Colonic mucosa (tissue), 4 donors: ENCODE data around the gene STK32A. TPM values are rescaled to one million over a fixed set of nuclear protein-coding genes. Genes with fewer than 3 reads are reported as not detected.

Experiments used
- DNase-seq: peaks from one replicate; pipeline ENCODE4 v3.0.0-alpha.2; 2020
- H3K27ac ChIP-seq: fragments of 200-600 bp; one replicate; pipeline ENCODE4 v1.8.0; 2021
- H3K27me3 ChIP-seq: fragments of 200-600 bp; one replicate; pipeline ENCODE4 v1.8.0; 2021
- H3K36me3 ChIP-seq: fragments of 200-600 bp; one replicate; pipeline ENCODE4 v1.8.0; 2021
- H3K4me1 ChIP-seq: fragments of 200-600 bp; one replicate; pipeline ENCODE4 v1.8.0; 2021; ENCODE audit warnings: mild to moderate bottlenecking
- H3K4me3 ChIP-seq: fragments of 200-600 bp; one replicate; pipeline ENCODE4 v1.8.0; 2021
- H3K9ac ChIP-seq, 2 donors: one replicate each; pipeline ENCODE4 v1.7.0; 2013; ENCODE audit warnings: control low read depth in 2 of 2, low read depth in 2 of 2, low read length in 2 of 2
- H3K9me3 ChIP-seq: fragments of 200-600 bp; one replicate; pipeline ENCODE4 v1.8.0; 2021
- intact Hi-C: fragments of 100-400 bp; cut with DNase I; formaldehyde crosslinking; loops from one replicate; pipeline ENCODE4 v1.14.1; 2022
- total RNA-seq, 2 donors: library from RNA; stranded (reverse); fragmentation: NEBNext Ultra II Directional in 1 of 2; extraction: Animal tissue kit (Norgen Biotek cat#: 25700) in 1 of 2; gene quantifications; one replicate each; pipeline ENCODE4 v1.2.1, GENCODE V29; 2021
- TF ChIP-seq, protein P1 (sequence below): fragments of 200-600 bp; IDR thresholded peaks from one replicate; pipeline ENCODE4 v1.8.0; 2022; ENCODE audit warnings: antibody characterized with exemption, mild to moderate bottlenecking
- donor health status: healthy.
- donor health status: DM: no; HTN: no; CAD: no.
- donor health status: DM: no; HTN: no; CAD: no.

STK32A gene
- total RNA-seq, 2 donors from 2014 or later: 0.10 to 0.77 TPM

DNA sequence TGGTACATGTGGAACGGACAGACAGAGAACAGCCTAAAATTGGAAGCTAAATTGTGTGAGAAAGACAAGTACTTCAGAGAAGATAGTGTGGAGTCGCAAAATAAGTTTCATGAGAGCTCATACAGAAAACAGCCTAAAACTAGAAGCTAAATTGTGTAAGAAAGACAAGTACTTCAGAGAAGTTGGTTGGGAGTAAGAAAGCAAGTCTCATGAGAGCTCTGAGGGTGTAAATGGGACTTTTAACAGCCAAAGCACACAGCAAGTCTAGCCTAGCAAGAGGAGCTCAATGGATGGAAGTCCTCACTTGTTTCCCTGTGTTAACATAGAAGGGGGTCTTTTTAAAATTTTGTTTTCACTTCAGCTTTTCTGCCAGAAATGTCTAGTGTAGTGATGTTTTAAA lies 93.1 kb downstream of the STK32A start:
- H3K36me3 ChIP-seq: no peaks in the 10 kb centered on the region
- TF ChIP-seq, protein P1, sequence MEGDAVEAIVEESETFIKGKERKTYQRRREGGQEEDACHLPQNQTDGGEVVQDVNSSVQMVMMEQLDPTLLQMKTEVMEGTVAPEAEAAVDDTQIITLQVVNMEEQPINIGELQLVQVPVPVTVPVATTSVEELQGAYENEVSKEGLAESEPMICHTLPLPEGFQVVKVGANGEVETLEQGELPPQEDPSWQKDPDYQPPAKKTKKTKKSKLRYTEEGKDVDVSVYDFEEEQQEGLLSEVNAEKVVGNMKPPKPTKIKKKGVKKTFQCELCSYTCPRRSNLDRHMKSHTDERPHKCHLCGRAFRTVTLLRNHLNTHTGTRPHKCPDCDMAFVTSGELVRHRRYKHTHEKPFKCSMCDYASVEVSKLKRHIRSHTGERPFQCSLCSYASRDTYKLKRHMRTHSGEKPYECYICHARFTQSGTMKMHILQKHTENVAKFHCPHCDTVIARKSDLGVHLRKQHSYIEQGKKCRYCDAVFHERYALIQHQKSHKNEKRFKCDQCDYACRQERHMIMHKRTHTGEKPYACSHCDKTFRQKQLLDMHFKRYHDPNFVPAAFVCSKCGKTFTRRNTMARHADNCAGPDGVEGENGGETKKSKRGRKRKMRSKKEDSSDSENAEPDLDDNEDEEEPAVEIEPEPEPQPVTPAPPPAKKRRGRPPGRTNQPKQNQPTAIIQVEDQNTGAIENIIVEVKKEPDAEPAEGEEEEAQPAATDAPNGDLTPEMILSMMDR: no peak
- no peak for DNase-seq
- intact Hi-C loops: no loop called here
- H3K27me3 ChIP-seq: no peaks in the 10 kb centered on the region
- H3K4me3 ChIP-seq: no peak overlapping the region
- H3K9me3 ChIP-seq: no peaks in the 10 kb centered on the region
- no peaks in the 10 kb centered on the region for H3K4me1 ChIP-seq
- no peak overlapping the region for H3K9ac ChIP-seq
- H3K27ac ChIP-seq: no peak overlapping the region

DNA sequence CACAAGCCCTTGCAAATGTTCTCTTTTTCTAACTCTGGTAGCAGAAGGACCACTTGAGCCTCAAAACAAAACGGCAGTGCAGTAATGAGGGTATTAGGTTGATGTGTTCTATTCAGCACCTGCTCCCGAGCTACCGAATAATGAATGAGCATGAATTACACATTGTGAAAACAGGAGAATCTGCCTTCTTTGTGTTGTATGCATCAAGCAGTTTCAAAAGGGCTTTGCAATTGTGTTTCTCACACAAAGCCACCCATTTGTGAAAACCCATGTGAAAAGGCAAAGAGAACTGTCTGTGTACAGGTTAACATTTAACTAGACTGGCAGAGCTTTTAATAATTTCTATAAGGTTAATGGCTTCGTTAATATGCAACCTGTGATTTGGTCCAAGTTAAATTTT lies 97.8 kb downstream of the STK32A start:
- no peak overlapping the region for H3K9ac ChIP-seq
- no peaks in the 10 kb centered on the region for H3K4me1 ChIP-seq
- H3K27ac ChIP-seq: no peak overlapping the region
- H3K27me3 ChIP-seq: no peaks in the 10 kb centered on the region
- no peak overlapping the region for H3K4me3 ChIP-seq
- intact Hi-C loops: no loop called here
- no peak for DNase-seq
- no peaks in the 10 kb centered on the region for H3K36me3 ChIP-seq
- TF ChIP-seq, protein P1: no peak
- H3K9me3 ChIP-seq: no peaks in the 10 kb centered on the region

DNA sequence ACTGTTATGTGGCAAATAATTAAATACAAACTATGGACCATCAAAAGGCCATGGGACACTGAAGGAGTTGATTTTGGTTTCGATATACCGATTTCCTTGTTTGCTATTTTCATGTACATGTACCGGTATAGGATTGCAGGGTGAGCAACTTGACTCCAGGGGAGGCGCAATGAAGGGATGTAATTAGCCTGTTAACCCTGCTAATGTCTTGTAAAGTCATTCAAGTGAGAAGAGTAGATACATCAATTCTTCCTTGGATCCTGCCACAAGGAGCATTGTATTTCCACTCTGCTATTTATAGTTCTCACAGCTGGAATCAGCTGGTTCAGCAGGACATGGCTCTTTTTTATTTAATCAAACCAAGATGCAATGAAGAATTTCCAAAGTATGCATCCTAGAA lies 102.0 kb downstream of the STK32A start:
- H3K27ac ChIP-seq: no peak overlapping the region
- TF ChIP-seq, protein P1: no peak
- DNase-seq: no peak
- H3K27me3 ChIP-seq: no peaks in the 10 kb centered on the region
- no peaks in the 10 kb centered on the region for H3K4me1 ChIP-seq
- H3K4me3 ChIP-seq: no peak overlapping the region
- no peaks in the 10 kb centered on the region for H3K9me3 ChIP-seq
- no peak overlapping the region for H3K9ac ChIP-seq
- intact Hi-C loops: no loop called here
- H3K36me3 ChIP-seq: no peaks in the 10 kb centered on the region

DNA sequence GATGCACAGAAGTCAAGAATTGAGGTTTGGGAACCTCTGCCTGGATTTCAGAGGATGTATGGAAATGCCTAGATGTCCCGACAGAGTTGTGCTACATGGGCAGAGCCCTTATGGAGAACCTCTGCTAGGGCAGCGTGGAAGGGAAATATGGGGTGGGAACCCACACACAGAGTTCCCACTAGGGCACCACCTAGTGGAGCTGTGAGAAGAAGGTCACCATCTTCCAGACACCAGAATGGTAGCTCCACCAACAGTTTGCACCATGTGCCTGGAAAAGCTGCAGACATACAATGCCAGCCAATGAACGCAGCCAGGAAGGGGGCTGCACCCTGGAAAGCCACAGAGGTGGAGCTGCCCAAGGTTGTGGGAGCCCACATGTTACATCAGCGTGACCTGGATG lies 104.5 kb downstream of the STK32A start:
- no peak overlapping the region for H3K27ac ChIP-seq
- no peaks in the 10 kb centered on the region for H3K36me3 ChIP-seq
- DNase-seq: no peak
- no peaks in the 10 kb centered on the region for H3K4me1 ChIP-seq
- H3K4me3 ChIP-seq: no peak overlapping the region
- no peaks in the 10 kb centered on the region for H3K9me3 ChIP-seq
- no peaks in the 10 kb centered on the region for H3K27me3 ChIP-seq
- TF ChIP-seq, protein P1: no peak
- H3K9ac ChIP-seq: no peak overlapping the region
- intact Hi-C loops: no loop called here

DNA sequence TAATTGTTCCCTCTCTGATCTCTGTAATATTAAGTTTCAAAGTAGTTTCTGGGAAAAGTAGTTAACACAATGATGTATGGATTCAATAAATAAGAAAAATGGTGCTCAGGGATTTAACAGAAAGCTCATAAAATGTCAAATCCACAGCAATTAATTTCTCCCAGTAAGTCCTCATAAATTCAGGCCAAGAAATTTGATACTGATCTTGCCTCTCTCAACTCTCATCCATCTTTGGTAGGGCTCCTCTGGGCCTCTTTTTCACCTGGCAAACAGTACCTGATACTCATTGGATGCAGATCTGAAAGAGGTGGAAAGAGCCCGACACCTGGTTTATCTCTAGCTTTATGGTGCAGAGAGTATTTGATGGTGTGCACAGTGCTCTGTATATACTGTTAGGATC lies 106.1 kb downstream of the STK32A start:
- TF ChIP-seq, protein P1: no peak
- no peaks in the 10 kb centered on the region for H3K36me3 ChIP-seq
- no peak overlapping the region for H3K9ac ChIP-seq
- H3K27me3 ChIP-seq: no peaks in the 10 kb centered on the region
- intact Hi-C loops: no loop called here
- no peak for DNase-seq
- no peak overlapping the region for H3K27ac ChIP-seq
- H3K9me3 ChIP-seq: no peaks in the 10 kb centered on the region
- no peaks in the 10 kb centered on the region for H3K4me1 ChIP-seq
- no peak overlapping the region for H3K4me3 ChIP-seq

DNA sequence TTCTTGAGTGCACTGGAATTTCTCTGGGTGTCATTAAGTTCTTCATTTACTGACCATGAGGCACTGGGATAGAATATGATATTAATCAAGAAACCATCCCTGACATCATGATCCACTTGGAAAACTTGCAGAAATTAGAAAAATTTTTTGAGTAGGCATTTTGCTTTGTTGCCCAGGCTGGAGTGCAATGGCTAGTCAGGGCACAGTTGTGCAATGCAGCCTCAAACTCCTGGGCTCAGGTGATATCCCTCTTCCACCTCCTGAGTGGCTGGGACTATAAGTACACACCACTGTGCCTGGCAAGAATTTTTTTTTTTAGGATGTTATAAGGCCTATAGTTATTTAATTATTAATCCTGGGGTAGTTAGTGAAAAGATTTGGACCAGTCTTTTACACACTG lies 106.5 kb downstream of the STK32A start:
- Histone ChIP-seq H3K27ac (no peak overlapping the region), H3K27me3 (no peaks in the 10 kb centered on the region), H3K9me3 (no peaks in the 10 kb centered on the region), H3K9ac (no peak overlapping the region), H3K36me3 (no peaks in the 10 kb centered on the region), H3K4me1 (no peaks in the 10 kb centered on the region), H3K4me3 (no peak overlapping the region)
- no peak for DNase-seq
- intact Hi-C loops: no loop called here
- TF ChIP-seq, protein P1: no peak
